C4-2B (cell line): ENCODE results near the gene DNPH1.

Experiments
- H3K27ac ChIP-seq: fragments of 450-650 bp; 2 replicates; pipeline ENCODE4 v1.5.1; 2017
- ZFX ChIP-seq: fragments of 450-650 bp; IDR thresholded peaks from 2 replicates; pipeline ENCODE4 v1.6.1; 2017
- TF ChIP-seq, protein P1 (sequence below): fragments of 450-650 bp; conservative IDR thresholded peaks from 2 replicates; pipeline ENCODE4 v1.5.1; 2017; ENCODE audit warnings: mild to moderate bottlenecking

The DNPH1 gene

DNA sequence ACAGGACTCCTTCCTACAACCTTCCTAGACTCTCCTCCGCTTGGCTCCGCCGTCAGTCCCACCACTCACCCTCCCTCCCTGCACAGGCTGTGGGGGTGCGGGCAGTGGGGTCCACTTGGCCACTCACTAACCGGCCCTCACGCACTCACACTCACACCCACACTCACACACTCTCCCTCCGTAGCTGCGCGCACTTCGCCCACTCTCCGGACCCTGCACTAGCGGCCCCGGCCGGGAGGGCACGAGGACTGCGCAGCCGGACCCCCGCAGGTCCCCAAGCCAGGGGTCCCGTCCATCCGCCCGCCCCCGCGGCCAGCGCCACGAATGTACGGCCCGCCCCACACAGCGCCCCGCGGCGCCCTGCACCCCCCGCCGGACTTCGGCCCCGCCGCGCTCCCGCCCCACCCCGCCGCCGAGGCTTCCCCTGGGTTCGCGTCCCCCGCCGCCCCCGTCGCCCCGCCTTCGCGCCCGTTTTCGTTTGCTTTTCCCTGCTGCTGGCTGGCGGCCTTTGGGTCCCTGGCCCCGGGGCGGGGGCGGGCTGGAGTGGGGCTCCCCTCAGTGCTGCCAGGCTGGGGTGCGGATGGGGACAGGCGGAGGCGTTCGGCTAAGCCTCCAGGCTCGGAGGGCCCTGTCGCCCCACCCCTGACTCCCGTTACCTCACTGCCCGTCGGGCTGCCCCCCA is 45.8 kb upstream of the DNPH1 start:
- H3K27ac ChIP-seq = no peak overlapping the region
- no peak for TF ChIP-seq ZFX
- TF ChIP-seq, protein P1, sequence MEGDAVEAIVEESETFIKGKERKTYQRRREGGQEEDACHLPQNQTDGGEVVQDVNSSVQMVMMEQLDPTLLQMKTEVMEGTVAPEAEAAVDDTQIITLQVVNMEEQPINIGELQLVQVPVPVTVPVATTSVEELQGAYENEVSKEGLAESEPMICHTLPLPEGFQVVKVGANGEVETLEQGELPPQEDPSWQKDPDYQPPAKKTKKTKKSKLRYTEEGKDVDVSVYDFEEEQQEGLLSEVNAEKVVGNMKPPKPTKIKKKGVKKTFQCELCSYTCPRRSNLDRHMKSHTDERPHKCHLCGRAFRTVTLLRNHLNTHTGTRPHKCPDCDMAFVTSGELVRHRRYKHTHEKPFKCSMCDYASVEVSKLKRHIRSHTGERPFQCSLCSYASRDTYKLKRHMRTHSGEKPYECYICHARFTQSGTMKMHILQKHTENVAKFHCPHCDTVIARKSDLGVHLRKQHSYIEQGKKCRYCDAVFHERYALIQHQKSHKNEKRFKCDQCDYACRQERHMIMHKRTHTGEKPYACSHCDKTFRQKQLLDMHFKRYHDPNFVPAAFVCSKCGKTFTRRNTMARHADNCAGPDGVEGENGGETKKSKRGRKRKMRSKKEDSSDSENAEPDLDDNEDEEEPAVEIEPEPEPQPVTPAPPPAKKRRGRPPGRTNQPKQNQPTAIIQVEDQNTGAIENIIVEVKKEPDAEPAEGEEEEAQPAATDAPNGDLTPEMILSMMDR = no peak

- H3K27ac ChIP-seq = no peak overlapping the region
- TF ChIP-seq, protein P1 = no peak
- TF ChIP-seq ZFX = no peak
Measured at GRCh38 chr6:43274127-43274915, 45.0 kb upstream of the DNPH1 start.

- H3K27ac ChIP-seq = no peak overlapping the region
- no peak for TF ChIP-seq ZFX
- TF ChIP-seq, protein P1 = no peak
Measured at GRCh38 chr6:43273707-43274106, 44.4 kb upstream of the DNPH1 start.

DNA sequence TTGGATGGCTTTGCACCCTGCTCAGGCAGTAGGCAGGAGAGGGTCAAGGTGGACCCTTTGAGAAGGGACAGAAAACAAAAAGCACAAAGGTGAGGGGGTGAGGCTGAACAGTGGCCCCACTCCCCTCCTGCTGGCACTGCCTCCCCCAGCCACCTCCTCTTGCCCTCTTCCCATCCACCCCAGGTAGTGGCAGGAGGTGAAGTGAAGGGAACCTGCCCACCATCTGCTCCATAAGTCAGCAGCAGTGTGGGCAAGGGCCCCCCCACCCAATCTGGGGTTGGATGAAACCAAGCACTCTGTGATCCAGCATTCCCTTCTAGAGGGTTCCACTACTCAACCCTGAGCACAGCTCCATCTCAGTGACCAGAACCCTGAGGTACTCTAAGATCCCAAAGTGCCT is 42.7 kb upstream of the DNPH1 start:
- no peak overlapping the region for H3K27ac ChIP-seq
- no peak for TF ChIP-seq ZFX
- TF ChIP-seq, protein P1 = no peak

DNA sequence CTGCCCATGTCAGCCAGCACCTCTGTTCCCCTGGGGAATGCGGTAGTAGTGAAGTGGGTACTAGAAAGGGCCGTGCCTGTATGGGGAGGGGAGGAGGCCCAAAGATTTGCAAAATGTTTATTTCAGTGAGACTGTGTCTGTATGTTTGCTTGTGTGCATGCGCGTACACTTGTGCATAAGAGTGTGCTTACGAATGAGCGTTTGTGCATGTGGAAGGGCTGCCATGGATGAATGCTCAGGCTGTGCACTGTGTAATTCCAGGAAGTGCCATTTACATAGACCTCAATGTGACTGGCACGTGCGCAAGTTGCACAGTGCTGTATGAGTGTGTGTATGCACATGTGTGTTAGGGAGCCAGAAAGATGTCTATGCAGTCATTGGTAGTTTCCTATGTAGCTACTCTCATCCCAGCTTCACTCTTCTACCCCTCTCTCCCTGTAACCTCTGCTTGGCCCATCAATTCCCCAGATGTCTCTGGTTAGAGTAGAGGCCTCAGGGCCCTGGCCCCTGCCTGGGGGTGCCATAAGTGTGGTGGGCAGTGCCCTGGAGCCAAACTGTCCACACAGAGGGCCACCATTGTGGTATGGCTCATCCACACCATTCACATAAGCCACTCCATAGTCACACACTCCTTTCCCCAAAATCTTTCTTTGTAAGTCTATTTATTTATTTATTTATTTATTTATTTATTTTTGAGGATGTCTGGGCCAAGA is 42.0 kb upstream of the DNPH1 start:
- TF ChIP-seq, protein P1 = no peak
- TF ChIP-seq ZFX = no peak
- H3K27ac ChIP-seq = no peak overlapping the region

GRCh38 chr6:43269273-43270007 is 40.2 kb upstream of the DNPH1 start:
- TF ChIP-seq, protein P1 = no peak

More at GRCh38 chr6:43269273-43270007, 40.2 kb upstream of the DNPH1 start:
- no peak overlapping the region for H3K27ac ChIP-seq
